Measurements from ENCODE around the gene PTPRM.
A peak's percentile ranks its signal among the peaks of the same experiment; 100 is the strongest.

PTPRM gene

GRCh38 chr18:8261651-8262091 lies 694.6 kb downstream of the PTPRM start:
- no peak for DNase-seq

- DNase-seq: no peak
Measured at GRCh38 chr18:8262221-8262620, 695.1 kb downstream of the PTPRM start.

GRCh38 chr18:8264116-8264515 lies 697.0 kb downstream of the PTPRM start:
- DNase-seq: no peak

- no peak for DNase-seq
Measured at GRCh38 chr18:8264861-8265411, 697.8 kb downstream of the PTPRM start.

GRCh38 chr18:8272254-8272653 lies 705.1 kb downstream of the PTPRM start:
- no peak for DNase-seq

- no peak for DNase-seq
Measured at GRCh38 chr18:8274370-8274769, 707.3 kb downstream of the PTPRM start.

- no peak for DNase-seq
Measured at GRCh38 chr18:8276406-8276805, 709.3 kb downstream of the PTPRM start.

- DNase-seq: no peak
Measured at GRCh38 chr18:8277270-8277669, 710.2 kb downstream of the PTPRM start.

- no peak for DNase-seq
Measured at GRCh38 chr18:8279346-8279745, 712.2 kb downstream of the PTPRM start.

GRCh38 chr18:8279781-8280330 lies 712.7 kb downstream of the PTPRM start:
- DNase-seq: no peak

- no peak for DNase-seq
Measured at GRCh38 chr18:8283891-8284585, 716.9 kb downstream of the PTPRM start.

GRCh38 chr18:8286303-8286702 lies 719.2 kb downstream of the PTPRM start:
- DNase-seq: no peak

GRCh38 chr18:8287196-8287885 lies 720.2 kb downstream of the PTPRM start:
- DNase-seq: no peak

GRCh38 chr18:8288472-8289195 lies 721.5 kb downstream of the PTPRM start:
- DNase-seq: no peak

- no peak for DNase-seq
Measured at GRCh38 chr18:8290435-8290834, 723.3 kb downstream of the PTPRM start.

- no peak for DNase-seq
Measured at GRCh38 chr18:8290913-8291312, 723.8 kb downstream of the PTPRM start.

- no peak for DNase-seq
Measured at GRCh38 chr18:8293184-8293583, 726.1 kb downstream of the PTPRM start.

GRCh38 chr18:8296886-8297616 lies 729.9 kb downstream of the PTPRM start:
- no peak for DNase-seq

GRCh38 chr18:8298186-8298585 lies 731.1 kb downstream of the PTPRM start:
- DNase-seq: no peak

- peak; percentile 50 for DNase-seq
Measured at GRCh38 chr18:8299054-8299980, 732.2 kb downstream of the PTPRM start.

- no peak for DNase-seq
Measured at GRCh38 chr18:8300751-8301410, 733.8 kb downstream of the PTPRM start.

All from NCI-H774 (cell line).